Transverse colon (tissue), 3 donors: ENCODE results near the gene ATL2.

Experiments
- CTCF ChIP-seq, 5 experiments: fragments of 200-600 bp in 3 of 5; fragments of 450-650 bp in 2 of 5; sonication (generic) in 3 of 5; IDR thresholded peaks; 1 replicate in 2 of 5; 2 replicates in 3 of 5; pipeline ENCODE4 v1.5.1; 2016 to 2017; ENCODE audit warnings: antibody characterized with exemption in 5 of 5, inconsistent platforms in 3 of 5, mild to moderate bottlenecking in 2 of 5, moderate library complexity in 1 of 5
- POLR2A ChIP-seq: fragments of 450-650 bp; IDR thresholded peaks from one replicate; pipeline ENCODE4 v1.6.1; 2016; ENCODE audit warnings: antibody characterized with exemption, mild to moderate bottlenecking, moderate library complexity

DNA sequence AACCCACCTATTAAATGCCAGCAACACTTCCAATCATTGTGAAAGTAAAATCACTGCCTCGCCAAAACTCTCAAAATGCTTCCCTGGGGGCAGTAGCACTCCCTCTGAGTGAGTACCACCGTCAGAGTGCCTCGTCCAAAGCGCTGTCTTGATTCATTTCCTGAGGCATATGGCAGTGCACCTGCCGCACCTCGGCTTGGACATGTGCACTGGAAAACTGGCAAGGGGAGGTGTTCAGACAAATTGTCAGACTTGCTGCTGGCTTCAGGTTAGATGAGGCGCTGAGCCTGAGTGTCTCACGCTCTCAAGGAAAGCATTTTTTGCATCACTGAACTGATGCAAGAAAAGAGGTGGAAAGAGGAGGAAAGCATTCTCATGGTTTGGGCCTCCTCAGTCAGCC is 132.8 kb downstream of the ATL2 start:
- no peak for TF ChIP-seq CTCF (IDR thresholded peaks at IDR 0.05)
- no peak for TF ChIP-seq POLR2A
